Thoracic aorta (tissue), 2 donors: ENCODE results near the gene XRCC3. TPM values are rescaled to one million over a fixed set of nuclear protein-coding genes. Genes with fewer than 3 reads are reported as not detected.

Experiments
- ATAC-seq: fragments of 150-250 bp; one replicate; pipeline ENCODE4 v1.8.0; 2017; ENCODE audit warnings: low read depth; ENCODE audit not compliant: insufficient number of reproducible peaks, low FRiP score
- DNase-seq: peaks from one replicate; pipeline ENCODE4 v3.0.0-alpha.2; 2020; ENCODE audit warnings: low spot score
- H3K27ac ChIP-seq, 2 donors: fragments of 200-600 bp; sonication (generic); 1 replicate in 1 of 2; 2 replicates in 1 of 2; pipeline ENCODE4 v1.5.1; 2016; ENCODE audit warnings: mild to moderate bottlenecking in 2 of 2, moderate library complexity in 2 of 2
- H3K27me3 ChIP-seq: fragments of 200-600 bp; sonication (generic); replicated peaks from 2 replicates; pipeline ENCODE4 v1.6.0; 2016; ENCODE audit warnings: mild to moderate bottlenecking; ENCODE audit not compliant: insufficient read depth
- H3K36me3 ChIP-seq: fragments of 200-600 bp; sonication (generic); one replicate; pipeline ENCODE4 v1.5.1; 2016
- H3K4me1 ChIP-seq, 2 donors: fragments of 200-600 bp; sonication (generic); 1 replicate in 1 of 2; 2 replicates in 1 of 2; pipeline versions ENCODE4 v1.5.1 to v1.6.0; 2016; ENCODE audit warnings: low read depth in 2 of 2, mild to moderate bottlenecking in 1 of 2; ENCODE audit not compliant: control insufficient read depth in 1 of 2
- H3K4me3 ChIP-seq: fragments of 200-600 bp; sonication (generic); 2 replicates; pipeline ENCODE4 v1.5.1; 2016; ENCODE audit warnings: mild to moderate bottlenecking
- H3K9me3 ChIP-seq: fragments of 200-600 bp; sonication (generic); 2 replicates; pipeline ENCODE4 v1.5.1; 2016
- total RNA-seq, 2 donors: library from RNA; depleted of rRNA; stranded (reverse); fragments of >200 nt; gene quantifications; one replicate each; pipeline versions ENCODE4 v1.1.0 to v1.2.3, GENCODE V29; 2016
- TF ChIP-seq, protein P1 (sequence below): fragments of 200-600 bp; sonication (generic); IDR thresholded peaks from one replicate; pipeline ENCODE4 v1.5.1; 2019; ENCODE audit warnings: antibody characterized with exemption

The XRCC3 gene
- total RNA-seq, 2 donors from 2014 or later = 8.4 to 18.5 TPM

- no peak for ATAC-seq
- H3K4me1 ChIP-seq = peaks cover 5 to 56% of the 10 kb centered on the region in 2 donors
- peak overlapping the region; percentile 30 to 31 for H3K27ac ChIP-seq
- peaks cover 50% of the 10 kb centered on the region for H3K36me3 ChIP-seq
- H3K4me3 ChIP-seq = no peak overlapping the region
- DNase-seq = no peak
- no peaks in the 10 kb centered on the region for H3K9me3 ChIP-seq
- TF ChIP-seq, protein P1, sequence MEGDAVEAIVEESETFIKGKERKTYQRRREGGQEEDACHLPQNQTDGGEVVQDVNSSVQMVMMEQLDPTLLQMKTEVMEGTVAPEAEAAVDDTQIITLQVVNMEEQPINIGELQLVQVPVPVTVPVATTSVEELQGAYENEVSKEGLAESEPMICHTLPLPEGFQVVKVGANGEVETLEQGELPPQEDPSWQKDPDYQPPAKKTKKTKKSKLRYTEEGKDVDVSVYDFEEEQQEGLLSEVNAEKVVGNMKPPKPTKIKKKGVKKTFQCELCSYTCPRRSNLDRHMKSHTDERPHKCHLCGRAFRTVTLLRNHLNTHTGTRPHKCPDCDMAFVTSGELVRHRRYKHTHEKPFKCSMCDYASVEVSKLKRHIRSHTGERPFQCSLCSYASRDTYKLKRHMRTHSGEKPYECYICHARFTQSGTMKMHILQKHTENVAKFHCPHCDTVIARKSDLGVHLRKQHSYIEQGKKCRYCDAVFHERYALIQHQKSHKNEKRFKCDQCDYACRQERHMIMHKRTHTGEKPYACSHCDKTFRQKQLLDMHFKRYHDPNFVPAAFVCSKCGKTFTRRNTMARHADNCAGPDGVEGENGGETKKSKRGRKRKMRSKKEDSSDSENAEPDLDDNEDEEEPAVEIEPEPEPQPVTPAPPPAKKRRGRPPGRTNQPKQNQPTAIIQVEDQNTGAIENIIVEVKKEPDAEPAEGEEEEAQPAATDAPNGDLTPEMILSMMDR = no peak
- no peaks in the 10 kb centered on the region for H3K27me3 ChIP-seq
Observed at GRCh38 chr14:103696070-103696402, 19.2 kb downstream of the XRCC3 start.

- peaks cover 5 to 52% of the 10 kb centered on the region in 2 donors for H3K4me1 ChIP-seq
- no peak for ATAC-seq
- no peak overlapping the region for H3K4me3 ChIP-seq
- no peak for DNase-seq
- no peaks in the 10 kb centered on the region for H3K27me3 ChIP-seq
- H3K9me3 ChIP-seq = no peaks in the 10 kb centered on the region
- TF ChIP-seq, protein P1 = no peak
- peaks cover 44% of the 10 kb centered on the region for H3K36me3 ChIP-seq
- no peak overlapping the region for H3K27ac ChIP-seq
Observed at GRCh38 chr14:103695296-103696069, 19.8 kb downstream of the XRCC3 start.

- H3K4me1 ChIP-seq = peaks cover 8 to 51% of the 10 kb centered on the region in 2 donors
- H3K27ac ChIP-seq = no peak overlapping the region
- DNase-seq (no peak), ATAC-seq (no peak)
- TF ChIP-seq, protein P1 = no peak
- peaks cover 43% of the 10 kb centered on the region for H3K36me3 ChIP-seq
- H3K9me3 ChIP-seq = no peaks in the 10 kb centered on the region
- no peak overlapping the region for H3K4me3 ChIP-seq
- H3K27me3 ChIP-seq = no peaks in the 10 kb centered on the region
Observed at GRCh38 chr14:103694572-103695026, 20.7 kb downstream of the XRCC3 start.

DNA sequence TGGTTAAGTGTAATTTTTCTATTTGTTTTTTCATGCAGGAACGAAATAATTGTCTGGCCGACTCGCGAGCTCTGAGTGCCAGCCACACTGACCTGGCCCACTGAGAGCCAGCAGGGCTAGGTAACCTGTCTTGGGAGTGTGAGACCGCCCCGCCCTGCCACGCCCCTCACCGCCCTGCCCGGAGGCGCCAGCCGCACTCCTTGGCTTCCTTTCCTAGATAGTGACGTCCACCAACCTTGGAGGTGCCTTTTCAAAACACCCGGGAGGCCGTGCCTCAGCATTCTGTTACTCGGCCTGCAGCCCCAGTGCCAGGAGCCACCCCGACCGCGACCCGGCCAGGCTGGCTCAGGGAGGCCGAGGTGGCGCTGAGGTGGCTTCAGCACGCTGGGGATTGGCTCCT lies 21.7 kb downstream of the XRCC3 start:
- H3K4me1 ChIP-seq = peaks cover 13 to 50% of the 10 kb centered on the region in 2 donors
- DNase-seq (no peak), ATAC-seq (no peak)
- TF ChIP-seq, protein P1 = no peak
- H3K4me3 ChIP-seq = no peak overlapping the region
- H3K27ac ChIP-seq = no peak overlapping the region
- H3K9me3 ChIP-seq = no peaks in the 10 kb centered on the region
- no peaks in the 10 kb centered on the region for H3K27me3 ChIP-seq
- peaks cover 34% of the 10 kb centered on the region for H3K36me3 ChIP-seq

- Histone ChIP-seq H3K4me1 (peaks cover 13 to 51% of the 10 kb centered on the region in 2 donors), H3K4me3 (no peak overlapping the region)
Observed at GRCh38 chr14:103692871-103693270, 22.4 kb downstream of the XRCC3 start.

More at GRCh38 chr14:103692871-103693270, 22.4 kb downstream of the XRCC3 start:
- TF ChIP-seq, protein P1 = no peak
- no peaks in the 10 kb centered on the region for H3K27me3 ChIP-seq
- no peak for ATAC-seq
- DNase-seq = no peak
- H3K9me3 ChIP-seq = no peaks in the 10 kb centered on the region
- H3K27ac ChIP-seq = no peak overlapping the region
- H3K36me3 ChIP-seq = peaks cover 31% of the 10 kb centered on the region
